Measurements from ENCODE around the gene HK1.
"Not testable (repeated sequence)": the region's sequence is repeated elsewhere in the genome, so short reads cannot be mapped to it uniquely, and the experiment has no call there.

Gene HK1

GRCh38 chr10:69329721-69330178, 51.5 kb downstream of the HK1 start:
- DNase-seq, result no peak

GRCh38 chr10:69331161-69331560, 52.9 kb downstream of the HK1 start:
- DNase-seq, result no peak

- DNase-seq, result no peak
Observed at GRCh38 chr10:69332278-69333010, 54.1 kb downstream of the HK1 start.

- DNase-seq, result no peak
Observed at GRCh38 chr10:69333205-69333604, 54.9 kb downstream of the HK1 start.

GRCh38 chr10:69333865-69334301, 55.6 kb downstream of the HK1 start:
- DNase-seq, result not testable (repeated sequence)

- no peak for DNase-seq
Observed at GRCh38 chr10:69334302-69335062, 56.2 kb downstream of the HK1 start.

- DNase-seq, result no peak
Observed at GRCh38 chr10:69335063-69335587, 56.8 kb downstream of the HK1 start.

GRCh38 chr10:69335613-69336012, 57.3 kb downstream of the HK1 start:
- DNase-seq, result no peak

GRCh38 chr10:69336952-69337295, 58.6 kb downstream of the HK1 start:
- no peak for DNase-seq

- DNase-seq, result peak; percentile 59 to 68
Observed at GRCh38 chr10:69337296-69338132, 59.2 kb downstream of the HK1 start.

- no peak for DNase-seq
Observed at GRCh38 chr10:69338133-69338456, 59.8 kb downstream of the HK1 start.

- no peak for DNase-seq
Observed at GRCh38 chr10:69338547-69339450, 60.5 kb downstream of the HK1 start.

GRCh38 chr10:69340695-69341094, 62.4 kb downstream of the HK1 start:
- no peak for DNase-seq

GRCh38 chr10:69343905-69344304, 65.6 kb downstream of the HK1 start:
- no peak for DNase-seq

- no peak for DNase-seq
Observed at GRCh38 chr10:69344591-69345252, 66.4 kb downstream of the HK1 start.

- DNase-seq, result no peak
Observed at GRCh38 chr10:69345402-69345801, 67.1 kb downstream of the HK1 start.

GRCh38 chr10:69345890-69346474, 67.7 kb downstream of the HK1 start:
- no peak for DNase-seq

- no peak for DNase-seq
Observed at GRCh38 chr10:69346776-69347175, 68.5 kb downstream of the HK1 start.

- peak in 1 of 2 experiments; percentile 37 for DNase-seq
Observed at GRCh38 chr10:69348816-69349541, 70.7 kb downstream of the HK1 start.

- DNase-seq, result no peak
Observed at GRCh38 chr10:69349542-69349888, 71.2 kb downstream of the HK1 start.

GRCh38 chr10:69351589-69351988, 73.3 kb downstream of the HK1 start:
- DNase-seq, result no peak

Data from NCI-H446 (cell line).